Panc1 (cell line): ENCODE data around the gene RPS28. TPM values are rescaled to one million over a fixed set of nuclear protein-coding genes. Genes with fewer than 3 reads are reported as not detected.

ENCODE experiments used
- ATAC-seq: fragments of 200-7000 bp; cut with Tn5 transposase; 2 replicates; pipeline ENCODE4 v1.9.1; 2020; ENCODE audit warnings: mild to moderate bottlenecking, moderate library complexity
- BruUV-seq: library from RNA; stranded (reverse); fragments of 400-500 nt; replicated peaks from 2 replicates; lab custom pipeline; 2021; lab: Mats Ljungman, UMichigan
- CTCF ChIA-PET: fragments of 300-600 bp; sonication (Branson Sonifier 250); formaldehyde crosslinking; loops from one replicate; lab custom pipeline; 2022; ENCODE audit warnings: antibody characterized with exemption; lab: Charles Lee
- POLR2A ChIA-PET: fragments of 300-600 bp; sonication (Branson Sonifier 250); formaldehyde crosslinking; loops from one replicate; lab custom pipeline; 2022; ENCODE audit warnings: antibody characterized with exemption; lab: Charles Lee
- DNase-seq: peaks from one replicate; pipeline ENCODE4 v3.0.0-alpha.2; 2010; ENCODE audit warnings: low read depth, low spot score
- H3K27ac ChIP-seq: 2 replicates; pipeline ENCODE4 v1.5.1; 2011; ENCODE audit warnings: mild to moderate bottlenecking, low read length, inconsistent platforms
- H3K27me3 ChIP-seq: fragments of 200-500 bp; sonication (Bioruptor generic); 2 replicates; pipeline ENCODE4 v1.6.0; 2014; ENCODE audit warnings: low read length, inconsistent platforms; ENCODE audit not compliant: control insufficient read depth, insufficient read depth
- H3K36me3 ChIP-seq: fragments of 200-500 bp; sonication (Bioruptor generic); 2 replicates; pipeline ENCODE4 v1.5.1; 2014; ENCODE audit warnings: inconsistent platforms, mild to moderate bottlenecking, low read length, moderate library complexity; ENCODE audit not compliant: control insufficient read depth, insufficient read depth
- H3K4me1 ChIP-seq: 2 replicates; pipeline ENCODE4 v1.5.1; 2011; ENCODE audit warnings: inconsistent platforms, mild to moderate bottlenecking, low read length, moderate library complexity; ENCODE audit not compliant: control insufficient read depth, insufficient read depth
- H3K4me3 ChIP-seq, 2 experiments: 2 replicates each; pipeline ENCODE4 v1.5.1; 2011 to 2012; ENCODE audit warnings: low read depth in 2 of 2, low read length in 2 of 2, mild to moderate bottlenecking in 2 of 2, inconsistent platforms in 1 of 2, moderate library complexity in 1 of 2
- H3K9me3 ChIP-seq: fragments of 200-500 bp; sonication (Bioruptor generic); 2 replicates; pipeline ENCODE4 v1.5.1; 2014; ENCODE audit warnings: low read depth, mild to moderate bottlenecking, inconsistent platforms, low read length, moderate library complexity; ENCODE audit not compliant: control insufficient read depth, insufficient read depth
- CTCF ChIP-seq: fragments of 450-650 bp; IDR thresholded peaks from 2 replicates; pipeline ENCODE4 v1.5.1; 2017; ENCODE audit warnings: mild to moderate bottlenecking
- POLR2AphosphoS5 ChIP-seq: IDR thresholded peaks from 2 replicates; pipeline ENCODE4 v1.6.1; 2012; ENCODE audit warnings: mild to moderate bottlenecking, low read depth, low read length, moderate library complexity
- REST ChIP-seq, 2 experiments: IDR thresholded peaks; 2 replicates each; pipeline ENCODE4 v1.6.1; 2011 to 2012; ENCODE audit warnings: low read depth in 2 of 2, control low read depth in 1 of 2, low read length in 1 of 2, mild to moderate bottlenecking in 1 of 2, moderate library complexity in 1 of 2; ENCODE audit not compliant: insufficient read depth in 1 of 2
- SIN3A ChIP-seq: IDR thresholded peaks from 2 replicates; pipeline ENCODE4 v1.6.1; 2012; ENCODE audit warnings: low read depth, mild to moderate bottlenecking, low read length, moderate library complexity, borderline replicate concordance; ENCODE audit not compliant: insufficient read depth
- TCF7L2 ChIP-seq: IDR thresholded peaks from 2 replicates; pipeline ENCODE4 v1.6.1; 2011; ENCODE audit warnings: mild to moderate bottlenecking, low read depth, low read length, inconsistent platforms
- in situ Hi-C: cut with HindIII; loops from 2 replicates; pipeline ENCODE4 v1.10.0; 2016; ENCODE audit warnings: low sequenced_read_pairs, low pct_unique_long_range_greater_than_20kb
- intact Hi-C: fragments of 100-400 bp; cut with micrococcal nuclease; formaldehyde crosslinking; loops from one replicate; pipeline ENCODE4 v1.10.0; 2022; ENCODE audit not compliant: unreplicated experiment
- total RNA-seq: library from RNA; stranded (reverse); gene quantifications from one replicate; pipeline ENCODE4 v1.2.1, GENCODE V29; 2021; ENCODE audit not compliant: unreplicated experiment

RPS28 gene
- total RNA-seq, 1 experiment from 2014 or later = 1,096 TPM

- peak overlapping the region; percentile 92 to 98 for H3K4me3 ChIP-seq
- H3K27ac ChIP-seq = peak overlapping the region; percentile 91
- no peak for DNase-seq
- POLR2A ChIA-PET = no interaction called here
- CTCF ChIA-PET = interaction anchor here (0.6 kb wide), 1 partner anchor 19 kb away, joined by 8 read pairs; no protein-coding TSS in a partner anchor
- peaks cover 14% of the 10 kb centered on the region for H3K4me1 ChIP-seq
- ATAC-seq = no peak
- BruUV-seq = no TSS peak
- no peaks in the 10 kb centered on the region for H3K9me3 ChIP-seq
- no peak for TF ChIP-seq REST (IDR thresholded peaks at IDR 0.05; ENCODE audit: insufficient read depth in 1 of 2, low read depth in 2 of 2, low read length in 1 of 2)
- no peak for TF ChIP-seq SIN3A
- peaks cover 8% of the 10 kb centered on the region for H3K36me3 ChIP-seq
- in situ Hi-C loops = no loop called here
- intact Hi-C loops = no loop called here
- no peaks in the 10 kb centered on the region for H3K27me3 ChIP-seq
Observed at GRCh38 chr19:8321986-8322637, 816 bp downstream of the RPS28 start.

- no peak for DNase-seq
- no peak for ATAC-seq
- POLR2A ChIA-PET = no interaction called here
- no peaks in the 10 kb centered on the region for H3K9me3 ChIP-seq
- H3K36me3 ChIP-seq = peaks cover 8% of the 10 kb centered on the region
- no peaks in the 10 kb centered on the region for H3K27me3 ChIP-seq
- H3K4me3 ChIP-seq = peak overlapping the region; percentile 92 to 98
- intact Hi-C loops = no loop called here
- BruUV-seq = no TSS peak
- peak overlapping the region; percentile 91 for H3K27ac ChIP-seq
- CTCF ChIA-PET = interaction anchor here (0.7 kb wide), 1 partner anchor 134 kb away, joined by 3 read pairs; no protein-coding TSS in a partner anchor
- TF ChIP-seq POLR2AphosphoS5 = no peak; the same call in 1 of the 2 replicates
- H3K4me1 ChIP-seq = peaks cover 14% of the 10 kb centered on the region
- in situ Hi-C loops = no loop called here
Observed at GRCh38 chr19:8322638-8322997, 1.3 kb downstream of the RPS28 start.

- Histone ChIP-seq H3K4me3 (no peak overlapping the region), H3K27ac (no peak overlapping the region), H3K4me1 (peaks cover 14% of the 10 kb centered on the region), H3K36me3 (peaks cover 8% of the 10 kb centered on the region), H3K27me3 (no peaks in the 10 kb centered on the region), H3K9me3 (no peaks in the 10 kb centered on the region)
- in situ Hi-C loops = no loop called here
- POLR2A ChIA-PET = interaction anchor here (0.6 kb wide), 1 partner anchor 10 kb away, joined by 3 read pairs; no protein-coding TSS in a partner anchor
- no TSS peak for BruUV-seq
- intact Hi-C loops = no loop called here
- ATAC-seq (no peak), DNase-seq (no peak)
- CTCF ChIA-PET = no interaction called here
- no peak for TF ChIP-seq SIN3A
- no peak for TF ChIP-seq CTCF
- TF ChIP-seq POLR2AphosphoS5 = peak; percentile 2; the same call in 1 of the 2 replicates
- TF ChIP-seq TCF7L2 = no peak
Observed at GRCh38 chr19:8323781-8324185, 2.5 kb downstream of the RPS28 start.
